NB4 (cell line): ENCODE results near the gene NR2E3.

ENCODE experiments used
- CTCF ChIP-seq: IDR thresholded peaks from one replicate; pipeline ENCODE4 v1.5.1; 2012; ENCODE audit warnings: low read depth, low read length
- MAX ChIP-seq: IDR thresholded peaks from 2 replicates; pipeline ENCODE4 v1.6.1; 2011; ENCODE audit warnings: low read depth, low read length
- MYC ChIP-seq: IDR thresholded peaks from 2 replicates; pipeline ENCODE4 v1.6.1; 2011; ENCODE audit warnings: low read depth, low read length
- POLR2A ChIP-seq: IDR thresholded peaks from 2 replicates; pipeline ENCODE4 v1.6.1; 2011; ENCODE audit warnings: mild to moderate bottlenecking; ENCODE audit not compliant: insufficient read length; ENCODE audit errors: extremely low read depth

- TF ChIP-seq CTCF = no peak
- no peak for TF ChIP-seq POLR2A
- TF ChIP-seq MYC = no peak
- TF ChIP-seq MAX = no peak
Observed at GRCh38 chr15:71815301-71815700, 4.9 kb downstream of the NR2E3 start.
